ENCODE data around the gene NT5C.
"Not testable (repeated sequence)": the region's sequence is repeated elsewhere in the genome, so short reads cannot be mapped to it uniquely, and the experiment has no call there.

NT5C gene

GRCh38 chr17:75142236-75142971 is 10.9 kb upstream of the NT5C start:
- no peak for DNase-seq

- DNase-seq: no peak
These were observed 7.0 kb upstream of the NT5C start for GRCh38 chr17:75138519-75138918.

- not testable (repeated sequence) for DNase-seq
These were observed 6.2 kb upstream of the NT5C start for GRCh38 chr17:75137762-75138161.

GRCh38 chr17:75135946-75136345 is 4.4 kb upstream of the NT5C start:
- no peak for DNase-seq

GRCh38 chr17:75135452-75135851 is 3.9 kb upstream of the NT5C start:
- DNase-seq: no peak

GRCh38 chr17:75133607-75134347 is 2.2 kb upstream of the NT5C start:
- not testable (repeated sequence) for DNase-seq

GRCh38 chr17:75133001-75133400 is 1.5 kb upstream of the NT5C start:
- no peak for DNase-seq

- peak in 1 of 2 experiments; percentile 36 for DNase-seq
These were observed 767 bp upstream of the NT5C start for GRCh38 chr17:75132018-75133000.

GRCh38 chr17:75130632-75131277 is 787 bp downstream of the NT5C start:
- peak; percentile 60 to 66 for DNase-seq

- peak in 1 of 2 experiments; percentile 54 for DNase-seq
These were observed 1.4 kb downstream of the NT5C start for GRCh38 chr17:75130059-75130631.

- DNase-seq: no peak
These were observed 2.0 kb downstream of the NT5C start for GRCh38 chr17:75129576-75129975.

GRCh38 chr17:75128694-75129505 is 2.6 kb downstream of the NT5C start:
- DNase-seq: no peak

- DNase-seq: not testable (repeated sequence)
These were observed 3.6 kb downstream of the NT5C start for GRCh38 chr17:75127936-75128335.

GRCh38 chr17:75126954-75127353 is 4.6 kb downstream of the NT5C start:
- no peak for DNase-seq

GRCh38 chr17:75125984-75126383 is 5.6 kb downstream of the NT5C start:
- DNase-seq: no peak

- DNase-seq: no peak
These were observed 6.8 kb downstream of the NT5C start for GRCh38 chr17:75124819-75125162.

- DNase-seq: peak in 1 of 2 experiments; percentile 29
These were observed 7.3 kb downstream of the NT5C start for GRCh38 chr17:75124041-75124818.

GRCh38 chr17:75118307-75118706 is 13.2 kb downstream of the NT5C start:
- no peak for DNase-seq

- DNase-seq: no peak
These were observed 14.8 kb downstream of the NT5C start for GRCh38 chr17:75116737-75117136.

- no peak for DNase-seq
These were observed 16.0 kb downstream of the NT5C start for GRCh38 chr17:75115555-75115954.
